ENCODE data around the gene ATP6V0D1.

GRCh38 chr16:67449739-67450138, 31.2 kb downstream of the ATP6V0D1 start:
- TF ChIP-seq CTCF (IDR thresholded peaks at IDR 0.05; ENCODE audit: low read depth, low read length) (no peak), EZH2phosphoT487 (IDR thresholded peaks at IDR 0.05; ENCODE audit: low read depth) (no peak)

Measured in OCI-LY3 (cell line).